Measurements from ENCODE around the gene CXCR4.

CXCR4 gene

GRCh38 chr2:136117909-136118818 lies at the start of gene CXCR4:
CXCR4 (minus strand) TSS chr2:136118149; CDS start chr2:136118060, 89 bp downstream.
- DNase-seq: no peak

GRCh38 chr2:136164280-136164776 lies 46.4 kb upstream of the CXCR4 start:
- DNase-seq: no peak

- no peak for DNase-seq
Measured at GRCh38 chr2:136162438-136162837, 44.5 kb upstream of the CXCR4 start.

- no peak for DNase-seq
Measured at GRCh38 chr2:136156411-136156810, 38.5 kb upstream of the CXCR4 start.

GRCh38 chr2:136154384-136154783 lies 36.4 kb upstream of the CXCR4 start:
- DNase-seq: no peak

GRCh38 chr2:136151021-136151971 lies 33.3 kb upstream of the CXCR4 start:
- DNase-seq: no peak

- DNase-seq: no peak
Measured at GRCh38 chr2:136149011-136149410, 31.1 kb upstream of the CXCR4 start.

- DNase-seq: no peak
Measured at GRCh38 chr2:136146564-136146963, 28.6 kb upstream of the CXCR4 start.

- no peak for DNase-seq
Measured at GRCh38 chr2:136143603-136144451, 25.9 kb upstream of the CXCR4 start.

GRCh38 chr2:136141510-136142149 lies 23.7 kb upstream of the CXCR4 start:
- no peak for DNase-seq

- no peak for DNase-seq
Measured at GRCh38 chr2:136139631-136140030, 21.7 kb upstream of the CXCR4 start.

- DNase-seq: no peak
Measured at GRCh38 chr2:136137982-136138381, 20.0 kb upstream of the CXCR4 start.

GRCh38 chr2:136136931-136137330 lies 19.0 kb upstream of the CXCR4 start:
- DNase-seq: no peak

- DNase-seq: no peak
Measured at GRCh38 chr2:136135921-136136906, 18.3 kb upstream of the CXCR4 start.

GRCh38 chr2:136135462-136135861 lies 17.5 kb upstream of the CXCR4 start:
- DNase-seq: no peak

GRCh38 chr2:136134126-136134525 lies 16.2 kb upstream of the CXCR4 start:
- no peak for DNase-seq

GRCh38 chr2:136133586-136133985 lies 15.6 kb upstream of the CXCR4 start:
- DNase-seq: no peak

GRCh38 chr2:136133176-136133575 lies 15.2 kb upstream of the CXCR4 start:
- DNase-seq: no peak

GRCh38 chr2:136132825-136133155 lies 14.8 kb upstream of the CXCR4 start:
- DNase-seq: no peak

- DNase-seq: no peak
Measured at GRCh38 chr2:136131961-136132824, 14.2 kb upstream of the CXCR4 start.
